CD14-positive monocyte (primary cell): ENCODE measurements around the gene PCDHA7. TPM values are rescaled to one million over a fixed set of nuclear protein-coding genes. Genes with fewer than 3 reads are reported as not detected.

ENCODE experiments used
- DNase-seq, 3 donors: peaks; one replicate each; pipeline ENCODE4 v3.0.0-alpha.2; 2011 to 2022
- H2AFZ ChIP-seq: 2 replicates; pipeline ENCODE4 v1.6.0; 2012; ENCODE audit warnings: mild to moderate bottlenecking, low read depth, low read length, inconsistent platforms; ENCODE audit not compliant: insufficient read depth, poor library complexity, severe bottlenecking
- H3K27ac ChIP-seq, 2 donors: 1 replicate in 1 of 2; 2 replicates in 1 of 2; pipeline ENCODE4 v1.5.1; 2012 to 2013; ENCODE audit warnings: low read length in 2 of 2, control low read depth in 1 of 2, inconsistent platforms in 1 of 2, low read depth in 1 of 2, mild to moderate bottlenecking in 1 of 2
- H3K27me3 ChIP-seq, 2 donors: one replicate each; pipeline versions ENCODE4 v1.6.0 to v1.6.1; 2011 to 2013; ENCODE audit warnings: low read length in 2 of 2; ENCODE audit not compliant: control insufficient read depth in 2 of 2, insufficient read depth in 2 of 2
- H3K36me3 ChIP-seq, 2 donors: replicated peaks in 1 of 2; 1 replicate in 1 of 2; 2 replicates in 1 of 2; pipeline versions ENCODE4 v1.5.1 to v1.6.1; 2012 to 2013; ENCODE audit warnings: low read length in 2 of 2, control low read depth in 1 of 2, inconsistent platforms in 1 of 2, mild to moderate bottlenecking in 1 of 2; ENCODE audit not compliant: insufficient read depth in 2 of 2, control insufficient read depth in 1 of 2
- H3K4me1 ChIP-seq, 2 donors: 1 replicate in 1 of 2; 2 replicates in 1 of 2; pipeline versions ENCODE4 v1.5.1 to v1.6.1; 2012 to 2013; ENCODE audit warnings: low read length in 2 of 2, control low read depth in 1 of 2, inconsistent platforms in 1 of 2, mild to moderate bottlenecking in 1 of 2, moderate library complexity in 1 of 2; ENCODE audit not compliant: insufficient read depth in 2 of 2, control insufficient read depth in 1 of 2
- H3K4me2 ChIP-seq: replicated peaks from 2 replicates; pipeline ENCODE3; 2012; ENCODE audit warnings: low read length, moderate library complexity, mild to moderate bottlenecking; ENCODE audit not compliant: poor library complexity, severe bottlenecking; ENCODE audit errors: extremely low read depth
- H3K4me3 ChIP-seq, 3 experiments: fragments of 200-600 bp in 1 of 3; sonication (generic) in 1 of 3; replicated peaks in 1 of 3; 1 replicate in 2 of 3; 2 replicates in 1 of 3; pipeline ENCODE4 v1.5.1; 2011 to 2013; ENCODE audit warnings: low read length in 3 of 3, mild to moderate bottlenecking in 3 of 3, control low read depth in 2 of 3, low read depth in 2 of 3, inconsistent platforms in 1 of 3, moderate library complexity in 1 of 3
- H3K79me2 ChIP-seq: 2 replicates; pipeline ENCODE4 v1.6.0; 2012; ENCODE audit warnings: mild to moderate bottlenecking, control low read depth, inconsistent platforms, low read length, moderate library complexity; ENCODE audit not compliant: insufficient read depth
- H3K9ac ChIP-seq: 2 replicates; pipeline ENCODE4 v1.6.0; 2017; ENCODE audit warnings: low read length, mild to moderate bottlenecking; ENCODE audit not compliant: insufficient read depth, poor library complexity, severe bottlenecking
- H3K9me3 ChIP-seq, 2 donors: replicated peaks in 1 of 2; 1 replicate in 1 of 2; 2 replicates in 1 of 2; pipeline versions ENCODE4 v1.5.1 to v1.6.1; 2012 to 2013; ENCODE audit warnings: low read length in 2 of 2, control low read depth in 1 of 2; ENCODE audit not compliant: control insufficient read depth in 1 of 2, insufficient read depth in 1 of 2
- H4K20me1 ChIP-seq: 2 replicates; pipeline ENCODE4 v1.6.0; 2012; ENCODE audit warnings: mild to moderate bottlenecking, low read length, control low read depth, moderate library complexity; ENCODE audit not compliant: insufficient read depth
- H3K27ac Mint-ChIP-seq, 7 donors: one replicate each; pipeline ENCODE4 v1.8.0; 2020; ENCODE audit warnings: mild to moderate bottlenecking in 7 of 7, mixed read lengths in 7 of 7, moderate library complexity in 6 of 7, inconsistent platforms in 2 of 7
- H3K27me3 Mint-ChIP-seq, 3 donors: one replicate each; pipeline ENCODE4 v1.8.0; 2021 to 2022; ENCODE audit warnings: low read depth in 3 of 3, mild to moderate bottlenecking in 3 of 3, mixed read lengths in 3 of 3, moderate library complexity in 3 of 3, inconsistent platforms in 1 of 3
- H3K36me3 Mint-ChIP-seq, 2 donors: one replicate each; pipeline ENCODE4 v1.8.0; 2020; ENCODE audit warnings: mixed read lengths in 2 of 2, inconsistent platforms in 1 of 2, mild to moderate bottlenecking in 1 of 2
- H3K4me1 Mint-ChIP-seq: one replicate; pipeline ENCODE4 v1.8.0; 2020; ENCODE audit warnings: mild to moderate bottlenecking, mixed read lengths
- H3K4me3 Mint-ChIP-seq, 2 donors: one replicate each; pipeline ENCODE4 v1.8.0; 2020; ENCODE audit warnings: mild to moderate bottlenecking in 2 of 2, mixed read lengths in 2 of 2, moderate library complexity in 1 of 2
- H3K9me3 Mint-ChIP-seq, 7 donors: one replicate each; pipeline ENCODE4 v1.8.0; 2020 to 2022; ENCODE audit warnings: mixed read lengths in 7 of 7, mild to moderate bottlenecking in 6 of 7, moderate library complexity in 6 of 7, inconsistent platforms in 2 of 7
- CTCF ChIP-seq: fragments of 200-600 bp; IDR thresholded peaks from one replicate; pipeline ENCODE4 v1.8.0; 2022; ENCODE audit warnings: antibody characterized with exemption, mild to moderate bottlenecking
- WGBS: methylation state at CpG from one replicate; pipeline ENCODE4 v1.1.5; 2013; ENCODE audit warnings: missing lambda C conversion rate; ENCODE audit not compliant: insufficient coverage; 5-methylcytosine and 5-hydroxymethylcytosine counted together
- intact Hi-C, 2 donors: fragments of 100-400 bp; cut with micrococcal nuclease; formaldehyde crosslinking; loops; one replicate each; pipeline versions ENCODE4 v1.15.0 to v1.15.1; 2023
- polyA plus RNA-seq, 3 donors: library from polyadenylated mRNA; depleted of rRNA in 1 of 3; unstranded in 2 of 3; stranded (reverse) in 1 of 3; fragments of 300-500 nt in 2 of 3; fragments of >200 nt in 1 of 3; fragmentation: Illumina TruSeq in 2 of 3; gene quantifications; 1 replicate in 2 of 3; 2 replicates in 1 of 3; pipeline ENCODE4 v1.2.3, GENCODE V29; 2012 to 2021

Gene PCDHA7
- polyA plus RNA-seq, 3 donors = not detected

GRCh38 chr5:140882591-140882899 is 48.5 kb downstream of the PCDHA7 start:
- no peaks in the 10 kb centered on the region for H3K4me1 ChIP-seq
- H4K20me1 ChIP-seq = no peaks in the 10 kb centered on the region
- no peak overlapping the region for H3K27ac Mint-ChIP-seq
- H3K9me3 Mint-ChIP-seq = peaks cover 32 to 41% (median 36%) of the 10 kb centered on the region in 7 donors
- peaks cover 35 to 43% of the 10 kb centered on the region in 2 donors for H3K9me3 ChIP-seq
- no peaks in the 10 kb centered on the region for H3K36me3 ChIP-seq
- H3K27me3 ChIP-seq = peaks cover 0 to 18% of the 10 kb centered on the region in 2 donors
- peaks cover 2 to 32% (median 19%) of the 10 kb centered on the region in 3 donors for H3K27me3 Mint-ChIP-seq
- H3K4me1 Mint-ChIP-seq = no peaks in the 10 kb centered on the region
- TF ChIP-seq CTCF = no peak
- intact Hi-C loops = no loop called here
- no peak overlapping the region for H3K4me2 ChIP-seq
- H3K4me3 Mint-ChIP-seq = peak overlapping the region in 1 of 2 donors; percentile 37
- DNase-seq = no peak
- no peaks in the 10 kb centered on the region for H3K36me3 Mint-ChIP-seq
- H3K9ac ChIP-seq = no peak overlapping the region
- H3K79me2 ChIP-seq = no peaks in the 10 kb centered on the region
- no peak overlapping the region for H3K4me3 ChIP-seq
- no peak overlapping the region for H2AFZ ChIP-seq
- no peak overlapping the region for H3K27ac ChIP-seq
- WGBS = 37% methylated on average over 11 of the region's 12 CpGs

DNA sequence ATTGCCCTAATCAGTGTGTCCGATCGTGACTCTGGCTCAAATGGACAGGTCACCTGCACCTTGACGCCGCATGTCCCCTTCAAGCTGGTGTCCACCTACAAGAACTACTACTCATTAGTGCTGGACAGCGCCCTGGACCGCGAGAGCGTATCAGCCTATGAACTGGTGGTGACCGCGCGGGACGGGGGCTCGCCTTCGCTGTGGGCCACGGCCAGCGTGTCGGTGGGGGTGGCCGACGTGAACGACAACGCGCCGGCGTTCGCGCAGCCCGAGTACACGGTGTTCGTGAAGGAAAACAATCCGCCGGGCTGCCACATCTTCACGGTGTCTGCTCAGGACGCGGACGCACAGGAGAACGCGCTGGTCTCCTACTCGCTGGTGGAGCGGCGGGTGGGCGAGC is 49.3 kb downstream of the PCDHA7 start:
- TF ChIP-seq CTCF = no peak
- Mint-ChIP-seq H3K4me1 (no peaks in the 10 kb centered on the region), H3K27me3 (peaks cover 2 to 32% (median 19%) of the 10 kb centered on the region in 3 donors), H3K27ac (no peak overlapping the region), H3K36me3 (no peaks in the 10 kb centered on the region), H3K4me3 (no peak overlapping the region), H3K9me3 (peaks cover 32 to 45% (median 34%) of the 10 kb centered on the region in 7 donors)
- Histone ChIP-seq H3K9ac (no peak overlapping the region), H3K4me3 (no peak overlapping the region), H3K27ac (no peak overlapping the region), H3K4me2 (no peak overlapping the region), H3K27me3 (peaks cover 0 to 18% of the 10 kb centered on the region in 2 donors), H3K9me3 (peaks cover 34 to 42% of the 10 kb centered on the region in 2 donors), H4K20me1 (no peaks in the 10 kb centered on the region), H3K79me2 (no peaks in the 10 kb centered on the region), H2AFZ (no peak overlapping the region), H3K4me1 (no peaks in the 10 kb centered on the region), H3K36me3 (no peaks in the 10 kb centered on the region)
- intact Hi-C loops = no loop called here
- 41% methylated on average over 41 of the region's 41 CpGs for WGBS
- DNase-seq = no peak
